Stimulated activated memory B cell treated with anti-CD40 and anti-IgM and Interleukin-4, amounts not matched to agents 10 μg/mL and 1 μg/mL and 100 μg/mL, for 72 hours (primary cell): ENCODE results near the gene CLIC5.

Experiments used
- ATAC-seq: fragments of 150-1000 bp; cut with Tn5 transposase; 2 replicates; pipeline ENCODE4 v1.10.0; 2021
- H3K27ac Mint-ChIP-seq: one replicate; pipeline ENCODE4 v1.8.0; 2022; ENCODE audit warnings: mild to moderate bottlenecking, mixed read lengths
- H3K27me3 Mint-ChIP-seq: one replicate; pipeline ENCODE4 v1.8.0; 2022; ENCODE audit warnings: mixed read lengths
- H3K36me3 Mint-ChIP-seq: one replicate; pipeline ENCODE4 v1.8.0; 2022; ENCODE audit warnings: mixed read lengths
- H3K4me1 Mint-ChIP-seq: one replicate; pipeline ENCODE4 v1.8.0; 2022; ENCODE audit warnings: mixed read lengths
- H3K4me3 Mint-ChIP-seq: one replicate; pipeline ENCODE4 v1.8.0; 2022; ENCODE audit warnings: mild to moderate bottlenecking, moderate library complexity, mixed read lengths
- H3K9me3 Mint-ChIP-seq: one replicate; pipeline ENCODE4 v1.8.0; 2022; ENCODE audit warnings: mixed read lengths

CLIC5 gene

DNA sequence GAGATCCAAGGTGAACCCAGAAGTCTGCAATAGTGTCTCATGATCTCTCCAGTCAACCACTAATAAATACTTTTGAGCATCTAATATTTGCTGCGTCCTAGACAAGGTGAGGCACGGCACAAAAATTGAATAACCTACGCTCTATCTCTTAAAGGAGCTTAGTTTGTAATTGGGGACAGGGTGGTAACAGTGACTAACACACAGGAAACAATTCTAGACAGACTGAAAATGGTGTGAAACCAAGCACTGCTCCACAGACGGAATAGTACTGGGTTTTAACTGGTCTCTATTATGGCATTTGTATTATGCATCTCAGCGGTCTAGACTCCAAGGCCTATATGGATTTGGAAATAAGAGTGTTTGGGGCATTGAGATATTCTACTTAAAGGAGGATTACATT, 120.1 kb downstream of the CLIC5 start:
- Mint-ChIP-seq H3K4me1 (peaks cover 8% of the 10 kb centered on the region), H3K27me3 (no peaks in the 10 kb centered on the region), H3K4me3 (no peak overlapping the region), H3K9me3 (no peaks in the 10 kb centered on the region), H3K36me3 (no peaks in the 10 kb centered on the region), H3K27ac (no peak overlapping the region)
- ATAC-seq = no peak

DNA sequence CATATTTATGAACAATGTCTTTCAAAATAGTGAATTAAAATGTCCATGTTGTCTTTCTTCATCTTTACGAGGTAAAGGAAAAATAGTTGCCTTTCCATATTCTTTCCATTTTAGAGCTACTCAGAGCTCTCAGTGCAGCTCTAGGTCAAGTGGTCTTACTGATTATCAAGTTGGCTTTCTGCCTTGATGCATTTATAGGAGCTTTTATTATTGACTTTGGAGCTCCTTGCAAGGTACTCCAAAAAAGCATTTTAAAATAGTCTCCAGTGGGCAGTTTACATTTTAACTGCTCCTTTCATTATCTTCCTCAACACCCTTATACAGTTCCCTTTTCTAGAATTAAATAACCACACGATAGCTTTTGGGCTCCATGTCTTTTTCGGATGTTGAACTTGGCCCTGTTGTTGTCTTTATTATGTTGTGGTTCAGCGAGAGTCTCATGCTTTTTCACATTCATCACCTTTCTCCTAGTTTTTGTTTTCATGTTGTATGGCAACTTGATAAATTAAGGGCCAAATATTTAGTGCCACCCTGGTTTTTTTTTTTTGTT, 122.9 kb downstream of the CLIC5 start:
- ATAC-seq = no peak
- Mint-ChIP-seq H3K27me3 (no peaks in the 10 kb centered on the region), H3K36me3 (no peaks in the 10 kb centered on the region), H3K4me1 (peaks cover 8% of the 10 kb centered on the region), H3K4me3 (no peak overlapping the region), H3K27ac (no peak overlapping the region), H3K9me3 (no peaks in the 10 kb centered on the region)

DNA sequence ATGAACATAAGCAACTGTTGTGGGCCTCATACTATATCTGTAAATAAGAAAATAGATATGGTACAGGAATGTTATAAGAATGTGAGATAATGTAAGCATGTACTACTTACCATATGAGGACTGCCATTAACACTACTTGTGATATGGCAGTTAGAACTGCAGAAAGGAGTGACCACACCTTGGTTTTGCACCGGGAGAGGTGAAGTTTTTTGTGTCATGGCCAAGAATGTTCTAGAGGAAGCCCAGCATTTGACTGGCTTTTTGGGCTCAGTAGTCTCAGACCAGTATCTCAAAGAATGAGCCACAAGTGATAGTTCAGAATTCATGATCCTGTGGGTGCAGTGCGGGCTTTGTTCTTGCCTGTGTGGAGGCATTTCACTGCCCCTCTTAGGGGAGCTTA, 123.5 kb downstream of the CLIC5 start:
- Mint-ChIP-seq H3K27me3 (no peaks in the 10 kb centered on the region), H3K36me3 (no peaks in the 10 kb centered on the region), H3K4me1 (peaks cover 6% of the 10 kb centered on the region), H3K4me3 (no peak overlapping the region), H3K27ac (no peak overlapping the region), H3K9me3 (no peaks in the 10 kb centered on the region)
- ATAC-seq = no peak

DNA sequence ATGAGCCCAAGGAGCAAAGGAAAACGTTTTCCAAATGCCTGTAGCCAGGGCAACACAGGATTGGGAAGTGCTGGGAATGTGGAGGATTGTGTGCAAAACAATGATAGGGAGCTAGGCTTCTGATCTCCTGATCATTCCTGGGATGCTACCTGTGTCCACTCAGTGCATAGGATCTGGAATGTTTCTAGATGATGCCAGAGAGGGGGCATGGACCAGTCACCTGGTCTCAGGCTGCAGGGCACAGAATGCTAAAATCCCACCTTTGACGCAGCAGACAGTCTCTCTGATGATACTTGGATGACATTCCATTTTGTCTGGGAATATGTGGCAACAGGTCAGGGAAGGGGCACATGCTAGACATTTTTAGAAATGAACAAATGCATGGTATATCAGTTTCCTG, 128.9 kb downstream of the CLIC5 start:
- Mint-ChIP-seq H3K27me3 (peaks cover 6% of the 10 kb centered on the region), H3K27ac (no peak overlapping the region), H3K4me3 (no peak overlapping the region), H3K36me3 (no peaks in the 10 kb centered on the region), H3K4me1 (no peaks in the 10 kb centered on the region), H3K9me3 (no peaks in the 10 kb centered on the region)
- no peak for ATAC-seq

DNA sequence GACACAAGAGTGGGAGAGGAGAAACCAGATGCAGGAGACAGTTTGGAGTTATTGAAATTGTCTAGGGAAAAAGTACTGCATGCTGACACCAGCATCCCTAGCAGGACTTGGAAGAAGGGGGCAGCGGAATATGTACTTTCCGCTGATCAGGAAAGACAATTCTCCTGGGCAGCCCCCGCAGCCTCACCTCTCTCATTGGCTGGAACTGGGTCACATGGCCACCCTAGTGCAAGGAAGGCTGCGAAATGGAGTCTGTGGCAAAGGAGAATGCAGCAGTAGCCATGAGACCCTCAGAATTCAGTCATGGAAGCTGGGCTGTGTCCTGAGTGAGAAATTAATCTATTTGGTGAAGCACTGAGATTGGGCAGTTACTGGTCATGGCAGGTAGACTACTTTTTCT, 131.3 kb downstream of the CLIC5 start:
- H3K36me3 Mint-ChIP-seq = no peaks in the 10 kb centered on the region
- no peak overlapping the region for H3K4me3 Mint-ChIP-seq
- ATAC-seq = no peak
- no peak overlapping the region for H3K27ac Mint-ChIP-seq
- H3K9me3 Mint-ChIP-seq = no peaks in the 10 kb centered on the region
- no peaks in the 10 kb centered on the region for H3K4me1 Mint-ChIP-seq
- H3K27me3 Mint-ChIP-seq = peaks cover 6% of the 10 kb centered on the region

DNA sequence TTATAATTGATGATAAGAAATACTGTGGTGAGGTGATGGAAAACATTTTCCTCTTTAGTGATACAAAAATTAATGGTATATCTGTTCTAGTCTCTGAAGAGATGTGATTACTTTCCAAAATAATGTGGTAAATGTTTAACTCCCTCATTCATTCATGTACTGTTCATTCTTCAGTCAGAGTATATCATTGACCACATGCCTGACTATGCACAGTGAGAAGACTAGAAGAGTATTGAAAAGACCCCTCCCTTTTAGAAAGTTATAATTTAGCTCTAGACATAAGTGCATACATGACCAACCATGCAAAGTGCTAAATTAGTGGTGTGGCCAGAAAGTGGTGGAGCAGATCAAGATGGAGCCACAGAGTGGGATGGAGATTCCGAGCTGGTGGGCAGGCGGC, 133.0 kb downstream of the CLIC5 start:
- no peak overlapping the region for H3K27ac Mint-ChIP-seq
- no peaks in the 10 kb centered on the region for H3K9me3 Mint-ChIP-seq
- no peaks in the 10 kb centered on the region for H3K36me3 Mint-ChIP-seq
- H3K4me3 Mint-ChIP-seq = no peak overlapping the region
- ATAC-seq = no peak
- peaks cover 6% of the 10 kb centered on the region for H3K27me3 Mint-ChIP-seq
- H3K4me1 Mint-ChIP-seq = peaks cover 7% of the 10 kb centered on the region

DNA sequence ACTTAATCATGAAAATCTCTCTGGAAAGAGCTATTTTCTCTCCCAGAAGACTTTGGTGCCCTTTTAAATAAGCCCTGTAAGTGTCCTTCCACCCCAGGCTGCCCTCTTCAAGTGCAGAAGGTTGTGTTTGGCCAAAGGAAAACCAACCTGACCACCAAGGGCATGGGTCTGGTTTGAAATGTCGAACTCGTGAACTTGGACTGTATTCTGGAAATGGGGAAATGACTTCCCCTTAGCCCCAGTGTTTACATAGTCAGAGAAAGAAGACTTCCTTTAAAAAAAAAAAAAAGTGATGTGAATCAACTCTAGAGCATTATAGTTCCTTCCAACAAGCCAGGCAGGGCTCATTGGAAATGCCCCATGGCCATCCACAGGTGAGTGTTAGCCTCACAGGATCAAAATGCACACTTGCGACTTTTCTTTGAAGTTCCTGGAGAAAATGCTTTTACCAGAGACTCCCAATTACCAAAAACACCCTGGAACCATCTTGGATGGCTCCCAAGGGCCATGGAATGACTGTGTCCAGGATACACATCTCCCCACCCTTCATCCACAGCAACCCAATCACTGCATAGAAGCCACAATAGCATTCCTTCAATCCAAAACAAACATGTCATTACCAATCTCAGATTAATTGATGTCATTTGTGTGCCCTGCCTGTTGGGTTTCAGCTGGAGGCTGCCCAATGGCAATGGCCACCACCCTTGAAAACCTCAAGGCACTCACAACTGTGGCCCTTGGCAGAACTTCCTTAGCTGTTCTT, 133.8 kb downstream of the CLIC5 start:
- H3K36me3 Mint-ChIP-seq = no peaks in the 10 kb centered on the region
- no peak overlapping the region for H3K27ac Mint-ChIP-seq
- peaks cover 8% of the 10 kb centered on the region for H3K4me1 Mint-ChIP-seq
- H3K4me3 Mint-ChIP-seq = no peak overlapping the region
- H3K27me3 Mint-ChIP-seq = peaks cover 6% of the 10 kb centered on the region
- no peak for ATAC-seq
- H3K9me3 Mint-ChIP-seq = no peaks in the 10 kb centered on the region

DNA sequence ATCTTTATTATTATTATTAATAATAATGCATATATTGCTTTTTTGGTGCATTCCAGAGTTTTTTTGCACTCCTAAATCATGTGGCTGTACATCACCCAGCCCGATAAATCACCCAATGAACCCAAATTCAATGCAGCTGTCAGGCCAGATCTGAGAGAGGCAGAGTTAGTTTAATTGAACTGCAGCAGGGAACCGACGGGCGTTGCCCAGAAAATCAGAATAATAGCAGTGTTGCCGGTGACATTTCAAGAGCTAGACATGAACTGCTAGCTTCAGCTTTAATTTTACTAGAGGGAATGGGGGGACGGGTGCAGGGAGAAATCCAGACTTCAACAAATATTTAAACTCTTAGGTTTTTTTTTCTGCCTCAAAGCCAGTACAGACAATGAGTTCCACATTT, 135.0 kb downstream of the CLIC5 start:
- Mint-ChIP-seq H3K4me1 (peaks cover 8% of the 10 kb centered on the region), H3K36me3 (no peaks in the 10 kb centered on the region), H3K27me3 (peaks cover 6% of the 10 kb centered on the region), H3K9me3 (no peaks in the 10 kb centered on the region), H3K27ac (no peak overlapping the region), H3K4me3 (no peak overlapping the region)
- ATAC-seq = no peak

DNA sequence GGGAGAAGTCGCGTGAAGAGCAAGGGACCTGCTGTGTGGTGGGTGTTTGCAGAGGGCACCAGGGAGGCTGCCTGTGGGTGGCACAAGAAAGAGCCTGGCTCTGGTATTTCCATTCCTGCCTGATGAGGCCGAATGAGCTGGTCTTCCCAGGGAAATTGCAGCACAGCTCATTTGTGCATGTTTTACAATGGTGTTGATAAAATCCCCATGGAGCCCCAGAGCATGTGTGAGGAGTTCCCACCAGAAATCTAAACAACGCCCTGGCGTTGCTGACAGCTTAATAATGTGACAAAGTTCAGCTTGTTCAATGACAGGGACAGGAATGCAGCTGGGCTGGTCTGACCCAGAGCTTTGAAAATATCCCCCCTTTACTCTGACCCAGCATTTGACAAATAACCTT, 135.5 kb downstream of the CLIC5 start:
- no peak overlapping the region for H3K27ac Mint-ChIP-seq
- H3K4me3 Mint-ChIP-seq = no peak overlapping the region
- H3K4me1 Mint-ChIP-seq = peaks cover 8% of the 10 kb centered on the region
- ATAC-seq = no peak
- H3K36me3 Mint-ChIP-seq = no peaks in the 10 kb centered on the region
- no peaks in the 10 kb centered on the region for H3K9me3 Mint-ChIP-seq
- H3K27me3 Mint-ChIP-seq = peaks cover 6% of the 10 kb centered on the region

DNA sequence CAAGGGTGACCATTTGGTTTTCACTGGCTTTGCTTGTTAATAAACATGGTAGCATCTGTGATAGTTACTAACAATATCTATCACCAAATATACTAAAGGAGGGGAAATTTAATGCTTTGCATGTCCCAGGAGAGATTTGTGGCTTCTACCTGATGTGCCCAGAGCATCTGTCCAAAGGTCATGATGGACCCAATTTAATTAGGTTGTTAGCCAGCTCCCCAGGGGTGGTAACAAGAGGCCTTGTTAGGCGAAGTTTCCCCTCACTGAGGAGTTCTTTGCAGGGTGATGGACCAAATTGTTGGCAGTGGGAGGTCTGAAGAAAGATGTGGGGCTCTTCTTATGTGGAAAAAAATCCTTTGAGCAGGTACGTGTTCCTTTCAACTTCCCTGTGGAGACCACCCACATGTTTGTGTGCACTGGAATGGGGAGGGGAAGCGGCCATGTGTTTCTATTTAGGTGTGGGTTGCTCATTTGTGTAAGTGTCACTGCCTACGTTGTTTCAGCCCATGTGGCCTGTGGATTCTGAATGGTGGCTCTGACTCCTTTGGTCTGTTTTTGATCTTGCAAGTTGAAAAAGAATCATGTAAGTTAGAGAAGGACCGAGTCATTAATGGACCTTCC, 137.6 kb downstream of the CLIC5 start:
- Mint-ChIP-seq H3K36me3 (no peaks in the 10 kb centered on the region), H3K4me3 (no peak overlapping the region), H3K27ac (no peak overlapping the region), H3K4me1 (peaks cover 8% of the 10 kb centered on the region), H3K9me3 (no peaks in the 10 kb centered on the region), H3K27me3 (peaks cover 6% of the 10 kb centered on the region)
- peak; percentile 56 for ATAC-seq

DNA sequence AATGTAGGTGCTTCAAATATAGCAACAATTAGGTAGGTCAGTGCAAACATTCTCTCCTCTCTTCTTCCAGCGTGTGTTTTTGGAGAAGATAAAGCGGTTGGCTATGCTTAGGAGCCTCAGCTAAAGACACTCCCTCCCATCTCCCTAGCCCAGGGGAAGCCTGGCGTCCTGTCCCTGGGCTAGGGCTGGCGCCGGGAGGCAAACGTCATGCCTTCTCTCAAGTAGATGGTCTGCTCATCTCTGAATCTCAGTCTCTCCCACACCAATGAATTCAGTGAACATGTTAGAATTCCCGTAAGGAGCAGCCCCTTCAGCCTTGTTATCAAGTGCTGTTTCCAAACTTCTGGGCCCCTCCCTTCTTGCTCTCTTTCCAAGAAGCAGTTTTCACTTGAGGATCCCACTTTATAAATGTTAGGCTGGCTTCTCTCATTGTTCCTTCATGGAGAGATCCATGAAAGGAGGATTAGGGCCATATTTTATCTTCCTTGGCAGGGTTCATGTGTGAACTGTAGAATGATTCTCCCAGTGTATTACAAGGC, 142.8 kb downstream of the CLIC5 start:
- Mint-ChIP-seq H3K4me1 (peaks cover 4% of the 10 kb centered on the region), H3K9me3 (no peaks in the 10 kb centered on the region), H3K36me3 (no peaks in the 10 kb centered on the region), H3K27me3 (peaks cover 10% of the 10 kb centered on the region), H3K4me3 (no peak overlapping the region), H3K27ac (no peak overlapping the region)
- ATAC-seq = no peak

DNA sequence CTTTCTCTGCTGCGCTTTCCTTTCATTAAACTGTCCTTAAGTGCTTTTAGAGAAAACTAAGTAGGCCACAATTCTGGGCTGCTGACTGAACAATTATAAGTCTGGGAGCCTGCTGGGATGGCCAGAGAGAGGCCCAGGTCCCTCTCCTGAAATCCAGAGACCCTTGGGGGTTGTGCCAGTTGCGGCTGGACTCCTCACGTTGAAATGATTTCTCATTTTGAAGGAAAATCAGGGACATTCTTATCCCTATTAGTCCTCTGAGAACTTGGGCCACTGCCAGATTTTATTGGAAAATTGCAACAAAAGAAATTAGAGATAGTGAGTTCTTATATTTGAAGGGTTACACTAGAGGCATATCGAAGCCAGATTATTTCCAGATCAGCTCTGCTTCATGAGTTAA, 145.1 kb downstream of the CLIC5 start:
- Mint-ChIP-seq H3K27me3 (peaks cover 19% of the 10 kb centered on the region), H3K36me3 (no peaks in the 10 kb centered on the region)

DNA sequence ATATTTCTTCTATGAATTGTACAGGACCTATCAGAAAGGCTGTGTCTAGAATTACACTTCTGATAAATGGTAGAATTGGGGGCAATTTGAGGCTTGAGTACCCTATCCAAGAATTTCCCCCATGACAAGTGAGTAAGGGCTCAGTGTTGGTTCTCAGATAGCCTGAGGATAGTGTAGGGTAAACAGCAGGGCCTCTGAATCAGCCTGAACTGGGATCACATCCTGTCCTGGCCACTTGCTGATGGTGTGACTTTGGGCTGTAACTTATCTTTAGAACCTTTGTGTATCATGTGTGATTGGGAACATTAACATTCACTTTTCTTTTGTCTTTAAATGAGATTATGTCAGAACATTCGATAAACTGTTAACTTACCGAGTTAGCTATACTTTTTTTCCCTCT, 151.0 kb downstream of the CLIC5 start:
- Mint-ChIP-seq H3K4me3 (no peak overlapping the region), H3K4me1 (no peaks in the 10 kb centered on the region), H3K27ac (no peak overlapping the region), H3K9me3 (no peaks in the 10 kb centered on the region), H3K36me3 (no peaks in the 10 kb centered on the region), H3K27me3 (peaks cover 19% of the 10 kb centered on the region)
- no peak for ATAC-seq

More for the DNA sequence above, 145.1 kb downstream of the CLIC5 start:
- ATAC-seq = no peak
- Mint-ChIP-seq H3K27ac (no peak overlapping the region), H3K9me3 (no peaks in the 10 kb centered on the region), H3K4me3 (no peak overlapping the region), H3K4me1 (no peaks in the 10 kb centered on the region)

DNA sequence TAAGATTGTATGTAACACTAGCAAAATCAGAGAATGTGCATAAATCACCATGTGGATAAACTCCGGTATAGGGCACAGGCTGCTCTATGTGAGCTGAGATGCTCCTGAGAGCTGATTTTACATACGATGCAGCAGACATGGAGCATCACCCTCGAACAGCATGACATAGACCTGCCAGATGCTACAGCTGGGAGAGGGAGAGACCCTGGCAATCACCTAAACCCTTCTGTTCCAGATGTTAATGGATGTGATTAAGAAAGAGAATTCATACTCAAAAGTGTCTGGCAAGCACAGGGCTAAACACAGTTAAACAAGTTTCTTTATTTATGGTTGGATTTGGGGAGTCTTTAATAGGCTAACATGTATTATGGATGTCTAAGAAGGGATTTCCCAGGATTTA, 157.0 kb downstream of the CLIC5 start:
- H3K9me3 Mint-ChIP-seq = no peaks in the 10 kb centered on the region
- no peak for ATAC-seq
- H3K36me3 Mint-ChIP-seq = no peaks in the 10 kb centered on the region

DNA sequence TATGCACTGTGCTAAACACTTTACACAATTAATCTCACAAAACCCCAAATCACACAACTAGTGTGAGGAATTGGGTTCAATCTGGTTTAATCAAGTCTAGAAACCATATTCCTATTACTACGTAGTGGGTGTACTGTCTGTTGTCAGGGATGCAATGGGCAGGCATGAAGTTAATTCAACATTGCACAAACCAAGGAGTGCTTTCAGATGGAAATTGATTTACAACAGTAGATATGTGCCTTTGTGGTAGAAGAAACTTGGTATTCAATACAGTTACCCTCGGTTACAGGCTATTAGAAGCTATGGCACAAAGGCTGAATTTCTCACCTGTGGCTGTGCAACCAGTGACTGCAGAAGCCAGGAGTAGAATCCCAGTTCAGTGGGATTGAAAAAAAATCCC, 157.8 kb downstream of the CLIC5 start:
- Mint-ChIP-seq H3K27me3 (no peaks in the 10 kb centered on the region), H3K36me3 (no peaks in the 10 kb centered on the region), H3K27ac (no peak overlapping the region), H3K9me3 (no peaks in the 10 kb centered on the region), H3K4me3 (no peak overlapping the region), H3K4me1 (no peaks in the 10 kb centered on the region)
- no peak for ATAC-seq

More for the DNA sequence above, 157.0 kb downstream of the CLIC5 start:
- Mint-ChIP-seq H3K27me3 (no peaks in the 10 kb centered on the region), H3K27ac (no peak overlapping the region), H3K4me3 (no peak overlapping the region), H3K4me1 (no peaks in the 10 kb centered on the region)
